Panc1 (cell line): ENCODE measurements around the gene CDK5RAP3.

Source experiments
- POLR2AphosphoS5 ChIP-seq: IDR thresholded peaks from 2 replicates; pipeline ENCODE4 v1.6.1; 2012; ENCODE audit warnings: mild to moderate bottlenecking, low read depth, low read length, moderate library complexity
- TF ChIP-seq, protein P1 (sequence below): fragments of 450-650 bp; IDR thresholded peaks from 2 replicates; pipeline ENCODE4 v1.5.1; 2017; ENCODE audit warnings: mild to moderate bottlenecking

DNA sequence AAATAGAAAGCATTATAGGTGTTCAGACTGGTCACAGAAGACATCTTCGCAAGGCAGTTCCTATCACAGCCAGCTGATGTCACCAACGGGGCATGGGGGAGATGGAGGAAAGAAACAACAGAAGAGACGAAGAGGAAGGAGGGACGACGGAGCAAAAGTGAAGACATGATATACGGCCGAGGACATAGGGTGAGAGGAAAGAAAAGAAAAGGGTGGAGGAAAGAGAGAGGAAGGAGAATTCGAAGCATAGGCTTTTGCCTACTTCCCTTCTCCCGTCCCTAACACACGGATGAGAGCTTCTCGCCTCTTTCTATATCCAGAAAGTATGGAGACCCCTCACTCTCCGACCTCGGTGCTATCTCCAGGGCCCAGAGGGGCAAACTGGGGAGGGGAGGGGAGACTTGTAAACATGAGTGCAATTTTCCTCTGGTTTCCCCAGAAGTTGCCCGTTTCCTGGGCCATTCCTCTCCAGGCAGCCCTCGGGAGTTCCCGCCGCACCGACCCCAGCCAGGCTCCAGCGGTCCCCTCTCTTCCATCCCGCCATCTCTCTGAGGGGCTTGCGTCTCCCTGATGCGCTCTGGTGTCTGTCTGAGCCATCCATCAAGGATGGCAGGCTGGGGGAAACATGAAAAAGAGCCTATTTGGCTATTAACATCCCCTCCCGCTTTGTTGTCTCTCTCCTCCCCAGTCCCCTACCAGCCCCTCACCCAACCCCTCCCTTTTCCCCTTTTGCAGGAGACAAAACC, 40.7 kb downstream of the CDK5RAP3 start:
- TF ChIP-seq, protein P1, sequence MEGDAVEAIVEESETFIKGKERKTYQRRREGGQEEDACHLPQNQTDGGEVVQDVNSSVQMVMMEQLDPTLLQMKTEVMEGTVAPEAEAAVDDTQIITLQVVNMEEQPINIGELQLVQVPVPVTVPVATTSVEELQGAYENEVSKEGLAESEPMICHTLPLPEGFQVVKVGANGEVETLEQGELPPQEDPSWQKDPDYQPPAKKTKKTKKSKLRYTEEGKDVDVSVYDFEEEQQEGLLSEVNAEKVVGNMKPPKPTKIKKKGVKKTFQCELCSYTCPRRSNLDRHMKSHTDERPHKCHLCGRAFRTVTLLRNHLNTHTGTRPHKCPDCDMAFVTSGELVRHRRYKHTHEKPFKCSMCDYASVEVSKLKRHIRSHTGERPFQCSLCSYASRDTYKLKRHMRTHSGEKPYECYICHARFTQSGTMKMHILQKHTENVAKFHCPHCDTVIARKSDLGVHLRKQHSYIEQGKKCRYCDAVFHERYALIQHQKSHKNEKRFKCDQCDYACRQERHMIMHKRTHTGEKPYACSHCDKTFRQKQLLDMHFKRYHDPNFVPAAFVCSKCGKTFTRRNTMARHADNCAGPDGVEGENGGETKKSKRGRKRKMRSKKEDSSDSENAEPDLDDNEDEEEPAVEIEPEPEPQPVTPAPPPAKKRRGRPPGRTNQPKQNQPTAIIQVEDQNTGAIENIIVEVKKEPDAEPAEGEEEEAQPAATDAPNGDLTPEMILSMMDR = peak; percentile 84
- TF ChIP-seq POLR2AphosphoS5 = no peak
